H1 (cell line): ENCODE data around the gene CLIC3. TPM values are rescaled to one million over a fixed set of nuclear protein-coding genes. Genes with fewer than 3 reads are reported as not detected.

Source experiments
- CTCF ChIA-PET: fragments of 300-600 bp; sonication (Branson Sonifier 250); formaldehyde crosslinking; loops from one replicate; lab custom pipeline; 2021; ENCODE audit not compliant: partially characterized antibody; lab: Charles Lee
- POLR2A ChIA-PET: fragments of 300-600 bp; sonication (Branson Sonifier 250); formaldehyde crosslinking; loops from one replicate; lab custom pipeline; 2021; ENCODE audit warnings: inconsistent platforms; ENCODE audit not compliant: partially characterized antibody; lab: Charles Lee
- DNase-seq, 2 experiments: peaks; one replicate each; pipeline versions ENCODE4 v3.0.0 to v3.0.0-alpha.2; 2010 to 2022; ENCODE audit warnings: low spot score in 2 of 2, low read depth in 1 of 2, mixed read lengths in 1 of 2
- FAIRE-seq: peaks from 2 replicates; lab custom pipeline; 2011; peaks lifted over from hg19 to GRCh38; lab: Jason Lieb, UNC
- H2AFZ ChIP-seq: 2 replicates; pipeline ENCODE4 v1.8.1; 2012; ENCODE audit warnings: low read length, inconsistent platforms
- H2AK5ac ChIP-seq: 2 replicates; pipeline ENCODE4 v1.6.1; 2013; ENCODE audit warnings: low read depth, low read length
- H2BK120ac ChIP-seq: replicated peaks from 2 replicates; pipeline ENCODE3; 2013; ENCODE audit warnings: low read depth, low read length, inconsistent platforms
- H2BK12ac ChIP-seq: 2 replicates; pipeline ENCODE4 v1.6.1; 2013; ENCODE audit warnings: low read depth, low read length
- H2BK15ac ChIP-seq: 2 replicates; pipeline ENCODE4 v1.6.1; 2013; ENCODE audit warnings: low read length
- H2BK20ac ChIP-seq: 2 replicates; pipeline ENCODE4 v1.6.1; 2013; ENCODE audit warnings: low read length
- H2BK5ac ChIP-seq: 2 replicates; pipeline ENCODE4 v1.6.1; 2013; ENCODE audit warnings: low read depth, low read length
- H3K14ac ChIP-seq: 2 replicates; pipeline ENCODE4 v1.6.1; 2013; ENCODE audit warnings: inconsistent platforms; ENCODE audit not compliant: insufficient read length
- H3K18ac ChIP-seq: 2 replicates; pipeline ENCODE4 v1.6.1; 2013; ENCODE audit warnings: low read length; ENCODE audit errors: extremely low read depth
- H3K23ac ChIP-seq: 2 replicates; pipeline ENCODE4 v1.6.1; 2013; ENCODE audit warnings: inconsistent platforms; ENCODE audit not compliant: insufficient read length
- H3K23me2 ChIP-seq: 2 replicates; pipeline ENCODE4 v1.6.1; 2013; ENCODE audit warnings: low read depth, low read length
- H3K27ac ChIP-seq: 2 replicates; pipeline ENCODE4 v1.6.1; 2011; ENCODE audit warnings: low read depth, low read length, inconsistent platforms
- H3K27me3 ChIP-seq, 4 experiments: replicated peaks in 1 of 4; 1 replicate in 1 of 4; 2 replicates in 3 of 4; pipeline versions ENCODE4 v1.6.1 to v1.8.1; 2011 to 2013; ENCODE audit warnings: low read length in 3 of 4, mild to moderate bottlenecking in 3 of 4, inconsistent platforms in 2 of 4, mixed read lengths in 2 of 4, moderate library complexity in 1 of 4; ENCODE audit not compliant: control insufficient read depth in 3 of 4, insufficient read depth in 3 of 4; ENCODE audit errors: extremely low read depth in 1 of 4
- H3K36me3 ChIP-seq, 4 experiments: 2 replicates each; pipeline versions ENCODE4 v1.6.1 to v1.8.1; 2011 to 2013; ENCODE audit warnings: mild to moderate bottlenecking in 4 of 4, low read length in 3 of 4, moderate library complexity in 2 of 4, control low read depth in 1 of 4, inconsistent platforms in 1 of 4; ENCODE audit not compliant: insufficient read depth in 4 of 4, control insufficient read depth in 2 of 4
- H3K4ac ChIP-seq: replicated peaks from 2 replicates; pipeline ENCODE3; 2013; ENCODE audit warnings: low read length, low read depth, mixed read lengths, inconsistent platforms; ENCODE audit not compliant: insufficient read length
- H3K4me1 ChIP-seq, 4 experiments: replicated peaks in 1 of 4; 1 replicate in 1 of 4; 2 replicates in 3 of 4; pipeline versions ENCODE4 v1.6.1 to v1.8.1; 2011 to 2013; ENCODE audit warnings: low read length in 3 of 4, inconsistent platforms in 2 of 4, mixed read lengths in 1 of 4; ENCODE audit not compliant: insufficient read depth in 4 of 4, control insufficient read depth in 3 of 4
- H3K4me2 ChIP-seq, 2 experiments: 2 replicates each; pipeline versions ENCODE4 v1.6.1 to v1.8.1; 2011 to 2013; ENCODE audit warnings: low read depth in 2 of 2, low read length in 2 of 2, control low read depth in 1 of 2, inconsistent platforms in 1 of 2, mild to moderate bottlenecking in 1 of 2; ENCODE audit not compliant: insufficient read depth in 1 of 2
- H3K4me3 ChIP-seq, 4 experiments: fragments of 200-600, 300-600 bp in 1 of 4; sonication (generic), shearing (Covaris generic), sonication (Bioruptor Twin) in 1 of 4; 2 replicates each; pipeline versions ENCODE4 v1.5.1 to v1.8.1; 2011 to 2016; ENCODE audit warnings: low read length in 4 of 4, low read depth in 3 of 4, control low read depth in 2 of 4, inconsistent platforms in 2 of 4, mild to moderate bottlenecking in 2 of 4, mixed read lengths in 1 of 4, moderate library complexity in 1 of 4; ENCODE audit not compliant: insufficient read depth in 2 of 4; ENCODE audit errors: extremely low read depth in 1 of 4
- H3K56ac ChIP-seq: replicated peaks from 2 replicates; pipeline ENCODE3; 2013; ENCODE audit warnings: low read depth, mild to moderate bottlenecking, mixed read lengths, low read length, inconsistent platforms; ENCODE audit not compliant: insufficient read length
- H3K79me1 ChIP-seq: 2 replicates; pipeline ENCODE4 v1.6.1; 2013; ENCODE audit warnings: low read depth, low read length, control low read depth
- H3K79me2 ChIP-seq, 2 experiments: 2 replicates each; pipeline versions ENCODE4 v1.6.1 to v1.8.1; 2012 to 2013; ENCODE audit warnings: low read length in 2 of 2, mild to moderate bottlenecking in 2 of 2, inconsistent platforms in 1 of 2; ENCODE audit not compliant: insufficient read depth in 2 of 2, control insufficient read depth in 1 of 2
- H3K9ac ChIP-seq, 4 experiments: replicated peaks in 1 of 4; 1 replicate in 1 of 4; 2 replicates in 3 of 4; pipeline versions ENCODE4 v1.6.1 to v1.8.1; 2011 to 2013; ENCODE audit warnings: low read depth in 3 of 4, low read length in 3 of 4, control low read depth in 2 of 4, mild to moderate bottlenecking in 2 of 4, moderate library complexity in 2 of 4, inconsistent platforms in 1 of 4; ENCODE audit errors: extremely low read depth in 1 of 4
- H3K9me3 ChIP-seq, 2 experiments: 2 replicates each; pipeline versions ENCODE4 v1.6.1 to v1.8.1; 2012 to 2013; ENCODE audit warnings: mild to moderate bottlenecking in 2 of 2, moderate library complexity in 2 of 2, control low read depth in 1 of 2, inconsistent platforms in 1 of 2, low read depth in 1 of 2, low read length in 1 of 2, mixed read lengths in 1 of 2; ENCODE audit not compliant: insufficient read depth in 2 of 2
- H4K20me1 ChIP-seq, 2 experiments: replicated peaks in 1 of 2; 2 replicates each; pipeline versions ENCODE3 to v1.8.1; 2011 to 2013; ENCODE audit warnings: inconsistent platforms in 2 of 2, low read length in 2 of 2, mild to moderate bottlenecking in 1 of 2; ENCODE audit not compliant: insufficient read depth in 2 of 2, control insufficient read depth in 1 of 2
- H4K5ac ChIP-seq: 2 replicates; pipeline ENCODE4 v1.6.1; 2013; ENCODE audit warnings: low read length, low read depth, mixed read lengths, inconsistent platforms; ENCODE audit not compliant: insufficient read length
- H4K8ac ChIP-seq: 2 replicates; pipeline ENCODE4 v1.8.0; 2013; ENCODE audit warnings: mild to moderate bottlenecking, moderate library complexity, low read length, inconsistent platforms; ENCODE audit not compliant: insufficient read depth; ENCODE audit errors: extremely low read depth
- H4K91ac ChIP-seq: replicated peaks from 2 replicates; pipeline ENCODE3; 2013; ENCODE audit warnings: low read length, mixed read lengths, inconsistent platforms; ENCODE audit not compliant: insufficient read length
- KDM4A ChIP-seq: IDR thresholded peaks from one replicate; pipeline ENCODE4 v1.7.1; 2012; ENCODE audit warnings: low read depth, mild to moderate bottlenecking, moderate library complexity, low read length, inconsistent platforms; ENCODE audit not compliant: severe bottlenecking
- NANOG ChIP-seq: IDR thresholded peaks from 2 replicates; pipeline ENCODE4 v1.6.1; 2011; ENCODE audit warnings: low read length, low read depth, mild to moderate bottlenecking, inconsistent platforms; ENCODE audit not compliant: insufficient read depth, poor library complexity, severe bottlenecking
- PHF8 ChIP-seq: fragments of 200-600 bp; sonication (generic); conservative IDR thresholded peaks from 2 replicates; pipeline ENCODE4 v1.7.1; 2012; ENCODE audit warnings: low read depth, mild to moderate bottlenecking, inconsistent platforms, low read length, moderate library complexity
- SRF ChIP-seq: IDR thresholded peaks from 2 replicates; pipeline ENCODE4 v1.6.1; 2011; ENCODE audit warnings: mild to moderate bottlenecking, low read depth, low read length, moderate library complexity
- YY1 ChIP-seq: IDR thresholded peaks from 2 replicates; pipeline ENCODE4 v1.6.1; 2011; ENCODE audit warnings: low read depth, mild to moderate bottlenecking, low read length
- ZNF274 ChIP-seq: IDR thresholded peaks from 2 replicates; pipeline ENCODE4 v1.7.0; 2012; ENCODE audit warnings: low read length, borderline replicate concordance; ENCODE audit errors: extremely low read depth
- WGBS, 2 experiments: shearing (Covaris generic) in 1 of 2; methylation state at CpG; one replicate each; pipeline versions ENCODE4 v1.1.6 to v1.1.7; 2013 to 2015; ENCODE audit warnings: low lambda C conversion rate in 2 of 2, mixed read lengths in 2 of 2, inconsistent platforms in 1 of 2, low coverage in 1 of 2, missing lambda C conversion rate in 1 of 2; ENCODE audit not compliant: insufficient replicate concordance in 2 of 2, insufficient coverage in 1 of 2, insufficient read length in 1 of 2; ENCODE audit errors: extremely low coverage in 1 of 2, missing lambda C conversion rate in 1 of 2; 5-methylcytosine and 5-hydroxymethylcytosine counted together
- polyA plus RNA-seq, 7 experiments: library from polyadenylated mRNA; depleted of rRNA in 3 of 7; stranded (reverse) in 5 of 7; unstranded in 2 of 7; fragments of >200 nt in 5 of 7; fragments of 200-250 nt in 2 of 7; gene quantifications; 1 replicate in 5 of 7; 2 replicates in 1 of 7; 4 replicates in 1 of 7; pipeline versions ENCODE4 v1.2.1 to v1.2.3, GENCODE V29; 2011 to 2013; ENCODE audit warnings: missing spikeins in 2 of 7, mixed read lengths in 2 of 7
- total RNA-seq: library from RNA; stranded (reverse); fragmentation: NEBNext Ultra II Directional; extraction: Animal tissue kit (Norgen Biotek cat#: 25700); gene quantifications from 2 replicates; pipeline ENCODE4 v1.2.1, GENCODE V29; 2021
- TF ChIP-seq, protein P1 (sequence below): IDR thresholded peaks from 2 replicates; pipeline ENCODE4 v1.6.1; 2011; ENCODE audit warnings: low read length, improper control_type of control experiment

The CLIC3 gene
- total and polyA plus RNA-seq, 2 of the 8 experiments (the other 6 are each of a cell fraction or from before 2014, with no cell fraction given): 0.12 TPM; not detected in 1

DNA sequence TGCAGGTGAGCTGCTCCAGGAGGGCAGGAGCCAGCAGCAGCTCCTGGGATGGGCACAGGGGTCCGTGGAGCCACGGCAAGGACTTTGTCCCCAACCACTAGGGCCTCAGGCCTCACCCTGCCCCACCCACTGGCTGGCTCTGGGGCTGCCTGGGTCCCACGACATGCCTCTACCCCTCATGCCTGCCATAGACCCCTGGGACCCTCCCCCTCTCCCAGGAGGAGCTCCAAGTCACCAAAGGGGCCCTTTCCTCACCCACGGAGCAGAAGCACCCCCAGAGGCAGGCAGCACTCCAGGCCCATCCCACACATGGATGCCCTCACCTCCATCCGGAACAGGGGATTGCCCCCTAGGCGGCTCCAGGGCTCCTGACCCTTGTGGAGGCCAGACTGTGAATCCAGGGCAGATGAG lies 25.2 kb upstream of the CLIC3 start:
- TF ChIP-seq YY1 (no peak), ZNF274 (no peak), SRF (no peak), PHF8 (no peak), KDM4A (no peak), NANOG (no peak)
- TF ChIP-seq, protein P1, sequence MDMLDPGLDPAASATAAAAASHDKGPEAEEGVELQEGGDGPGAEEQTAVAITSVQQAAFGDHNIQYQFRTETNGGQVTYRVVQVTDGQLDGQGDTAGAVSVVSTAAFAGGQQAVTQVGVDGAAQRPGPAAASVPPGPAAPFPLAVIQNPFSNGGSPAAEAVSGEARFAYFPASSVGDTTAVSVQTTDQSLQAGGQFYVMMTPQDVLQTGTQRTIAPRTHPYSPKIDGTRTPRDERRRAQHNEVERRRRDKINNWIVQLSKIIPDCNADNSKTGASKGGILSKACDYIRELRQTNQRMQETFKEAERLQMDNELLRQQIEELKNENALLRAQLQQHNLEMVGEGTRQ: no peak
- TF ChIP-seq, all 59 proteins: peak for 0
- H3K36me3 ChIP-seq: peaks cover 0 to 4% (median 0%) of the 10 kb centered on the region in 4 experiments; a peak in 1 of 8 replicates

More for the DNA sequence above, 25.2 kb upstream of the CLIC3 start:
- H2BK120ac ChIP-seq: no peak overlapping the region
- H4K5ac ChIP-seq: no peak overlapping the region
- no peak overlapping the region for H3K4ac ChIP-seq
- H2AK5ac ChIP-seq: no peak overlapping the region
- no peak overlapping the region for H3K4me3 ChIP-seq
- H3K56ac ChIP-seq: no peak overlapping the region
- H3K14ac ChIP-seq: no peak overlapping the region
- H3K4me1 ChIP-seq: peaks cover 0 to 9% (median 3%) of the 10 kb centered on the region in 4 experiments; a peak in 3 of 7 replicates
- no peak overlapping the region for H3K27ac ChIP-seq
- H3K23me2 ChIP-seq: no peaks in the 10 kb centered on the region
- no peak overlapping the region for H3K18ac ChIP-seq
- H4K8ac ChIP-seq: peak overlapping the region; percentile 51; the same call in 1 of the 2 replicates
- H3K9me3 ChIP-seq: peaks cover 0 to 7% of the 10 kb centered on the region in 2 experiments; a peak in 1 of 4 replicates
- H3K79me1 ChIP-seq: no peaks in the 10 kb centered on the region
- H2BK12ac ChIP-seq: no peak overlapping the region
- no peak overlapping the region for H2AFZ ChIP-seq
- no peak overlapping the region for H2BK20ac ChIP-seq
- POLR2A ChIA-PET: no interaction called here
- H4K20me1 ChIP-seq: peaks cover 0 to 8% of the 10 kb centered on the region in 2 experiments
- peaks cover 0 to 4% (median 1%) of the 10 kb centered on the region in 4 experiments; a peak in 3 of 7 replicates for H3K27me3 ChIP-seq
- H2BK15ac ChIP-seq: no peak overlapping the region
- no peaks in the 10 kb centered on the region for H3K79me2 ChIP-seq
- CTCF ChIA-PET: interaction anchor here (0.8 to 7.2 kb wide), 17 partner anchors 9 to 76 kb away, joined by 3 to 54 read pairs (median 4); partner anchors contain the start of genes ABCA2, FUT7 and LCNL1
- no peak overlapping the region for H3K23ac ChIP-seq
- H3K4me2 ChIP-seq: no peak overlapping the region
- no peak overlapping the region for H3K9ac ChIP-seq
- no peak for FAIRE-seq
- H2BK5ac ChIP-seq: no peak overlapping the region
- no peak overlapping the region for H4K91ac ChIP-seq
- WGBS, 2 experiments: 88% methylated on average over 6 of the region's 6 CpGs; no CpG with 5 or more reads in 1 of the 2 experiments
- no peak for DNase-seq
